B cell (primary cell): ENCODE results near the gene SERTAD4. TPM values are rescaled to one million over a fixed set of nuclear protein-coding genes. Genes with fewer than 3 reads are reported as not detected.

Source experiments
- ATAC-seq: fragments of 200-7000 bp; cut with Tn5 transposase; one replicate; pipeline ENCODE4 v1.10.0; 2021; ENCODE audit warnings: low read depth, mild to moderate bottlenecking, moderate number of reproducible peaks, moderate library complexity
- CTCF ChIA-PET: fragments of 350-600 bp; sonication (Branson Sonifier 250); formaldehyde crosslinking; loops from one replicate; lab custom pipeline; 2021; ENCODE audit warnings: antibody characterized with exemption, inconsistent platforms; lab: Charles Lee
- POLR2A ChIA-PET: fragments of 350-600 bp; sonication (Branson Sonifier 250); formaldehyde crosslinking; loops from one replicate; lab custom pipeline; 2021; ENCODE audit warnings: antibody characterized with exemption; lab: Charles Lee
- DNase-seq: peaks from one replicate; pipeline ENCODE4 v3.0.0; 2013
- H2AFZ ChIP-seq: 2 replicates; pipeline ENCODE4 v1.6.1; 2012; ENCODE audit warnings: mild to moderate bottlenecking, low read depth, low read length; ENCODE audit not compliant: insufficient read depth, poor library complexity, severe bottlenecking
- H3K27ac ChIP-seq, 2 donors: 1 replicate in 1 of 2; 2 replicates in 1 of 2; pipeline ENCODE4 v1.5.1; 2012 to 2013; ENCODE audit warnings: low read length in 2 of 2, mild to moderate bottlenecking in 2 of 2, moderate library complexity in 1 of 2
- H3K27me3 ChIP-seq, 4 experiments: fragments of 200-600 bp in 1 of 4; sonication (generic) in 1 of 4; replicated peaks in 1 of 4; 1 replicate in 2 of 4; 2 replicates in 2 of 4; pipeline versions ENCODE4 v1.6.1 to v1.7.0; 2013 to 2016; ENCODE audit warnings: low read length in 3 of 4, mild to moderate bottlenecking in 2 of 4, mixed read lengths in 1 of 4, moderate library complexity in 1 of 4; ENCODE audit not compliant: insufficient read depth in 4 of 4, control insufficient read depth in 3 of 4; ENCODE audit errors: control extremely low read depth in 1 of 4
- H3K36me3 ChIP-seq, 2 experiments: replicated peaks in 1 of 2; 1 replicate in 1 of 2; 2 replicates in 1 of 2; pipeline versions ENCODE4 v1.6.1 to v1.7.1; 2013; ENCODE audit warnings: low read length in 1 of 2; ENCODE audit not compliant: insufficient read depth in 2 of 2, control insufficient read depth in 1 of 2; ENCODE audit errors: control extremely low read depth in 1 of 2, extremely low read depth in 1 of 2
- H3K4me1 ChIP-seq, 2 donors: fragments of 200-600 bp in 1 of 2; sonication (generic) in 1 of 2; 1 replicate in 1 of 2; 2 replicates in 1 of 2; pipeline versions ENCODE4 v1.5.1 to v1.6.1; 2013 to 2017; ENCODE audit warnings: low read length in 2 of 2; ENCODE audit not compliant: control insufficient read depth in 2 of 2, insufficient read depth in 2 of 2
- H3K4me2 ChIP-seq: replicated peaks from 2 replicates; pipeline ENCODE3; 2012; ENCODE audit warnings: mild to moderate bottlenecking, low read depth, low read length; ENCODE audit not compliant: poor library complexity, severe bottlenecking
- H3K4me3 ChIP-seq, 5 experiments: fragments of 200-600 bp in 1 of 5; sonication (generic) in 1 of 5; 1 replicate in 3 of 5; 2 replicates in 2 of 5; pipeline versions ENCODE4 v1.5.1 to v1.7.0; 2011 to 2016; ENCODE audit warnings: low read length in 4 of 5, mild to moderate bottlenecking in 4 of 5, low read depth in 2 of 5, control low read depth in 1 of 5, moderate library complexity in 1 of 5; ENCODE audit not compliant: insufficient read depth in 1 of 5; ENCODE audit errors: control extremely low read depth in 1 of 5, extremely low read depth in 1 of 5
- H3K79me2 ChIP-seq: fragments of 200-600 bp; sonication (generic); one replicate; pipeline ENCODE4 v1.6.0; 2016; ENCODE audit warnings: low read length; ENCODE audit not compliant: control insufficient read depth, insufficient read depth
- H3K9ac ChIP-seq: fragments of 200-600 bp; sonication (generic); 2 replicates; pipeline ENCODE4 v1.6.1; 2017; ENCODE audit warnings: mild to moderate bottlenecking, low read length, moderate library complexity
- H3K9me3 ChIP-seq, 3 donors: one replicate each; pipeline versions ENCODE4 v1.6.1 to v1.7.1; 2013; ENCODE audit warnings: low read length in 2 of 3; ENCODE audit not compliant: control insufficient read depth in 2 of 3, insufficient read depth in 1 of 3; ENCODE audit errors: control extremely low read depth in 1 of 3
- H4K20me1 ChIP-seq: 2 replicates; pipeline ENCODE4 v1.6.0; 2012; ENCODE audit warnings: mild to moderate bottlenecking, low read length; ENCODE audit not compliant: insufficient read depth, control insufficient read depth, poor library complexity, severe bottlenecking
- H3K27ac Mint-ChIP-seq: one replicate; pipeline ENCODE4 v1.8.0; 2021; ENCODE audit warnings: mixed read lengths
- H3K27me3 Mint-ChIP-seq: one replicate; pipeline ENCODE4 v1.8.0; 2021; ENCODE audit warnings: mixed read lengths
- H3K4me1 Mint-ChIP-seq: one replicate; pipeline ENCODE4 v1.8.0; 2021; ENCODE audit warnings: mixed read lengths
- H3K4me3 Mint-ChIP-seq: one replicate; pipeline ENCODE4 v1.8.0; 2021; ENCODE audit warnings: mixed read lengths
- H3K9me3 Mint-ChIP-seq: one replicate; pipeline ENCODE4 v1.8.0; 2022; ENCODE audit warnings: mixed read lengths; ENCODE audit not compliant: insufficient read depth
- EZH2 ChIP-seq: IDR thresholded peaks from 2 replicates; pipeline ENCODE4 v1.6.1; 2012; ENCODE audit warnings: borderline replicate concordance, low read depth, mild to moderate bottlenecking, moderate library complexity, low read length; ENCODE audit not compliant: insufficient read depth, poor library complexity, severe bottlenecking
- whole genome bisulfite sequencing: methylation state at CpG from one replicate; pipeline ENCODE4 v1.1.5; 2013; ENCODE audit warnings: missing lambda C conversion rate; ENCODE audit not compliant: insufficient coverage; 5-methylcytosine and 5-hydroxymethylcytosine counted together
- intact Hi-C: fragments of 100-400 bp; cut with micrococcal nuclease; formaldehyde crosslinking; loops from one replicate; pipeline ENCODE4 v1.10.0; 2022
- polyA plus RNA-seq: library from polyadenylated mRNA; depleted of rRNA; stranded (reverse); fragments of >200 nt; gene quantifications from 2 replicates; pipeline ENCODE4 v1.2.3, GENCODE V29; 2012
- total RNA-seq, 2 donors: library from RNA; stranded (reverse); fragments of 120-200 nt in 1 of 2; gene quantifications; 1 replicate in 1 of 2; 2 replicates in 1 of 2; pipeline versions ENCODE4 v1.2.3 to v1.2.4, GENCODE V29; 2013 to 2022
- TF ChIP-seq, protein P1 (sequence below): fragments of 200-600 bp; IDR thresholded peaks from one replicate; pipeline ENCODE4 v1.8.0; 2022; ENCODE audit warnings: antibody characterized with exemption, mild to moderate bottlenecking

Gene SERTAD4
- total and polyA plus RNA-seq, 2 donors (not counting 1 experiment from before 2014, with no cell fraction given) = not detected

DNA sequence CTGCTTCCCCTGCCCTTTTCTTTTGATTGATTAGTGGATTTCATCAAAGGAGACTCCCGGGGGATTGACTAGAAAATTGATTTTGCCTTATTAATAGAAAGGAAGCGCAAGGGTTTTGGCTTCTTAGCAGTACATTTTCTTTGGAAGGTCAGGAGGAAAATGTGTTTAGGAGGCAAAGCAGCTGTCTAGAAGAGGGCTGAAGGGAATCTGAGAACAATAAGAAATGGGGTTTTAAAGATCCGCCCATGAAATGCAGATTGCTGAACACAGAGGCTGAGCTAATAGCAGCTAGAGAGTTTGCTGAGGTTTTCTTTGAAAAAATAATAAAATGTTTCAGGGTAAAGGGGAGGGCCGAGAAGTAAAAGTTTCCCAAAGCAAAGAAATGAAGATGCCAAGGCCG, 4.9 kb downstream of the SERTAD4 start:
- no peak overlapping the region for H2AFZ ChIP-seq
- ATAC-seq (no peak), DNase-seq (no peak)
- H3K4me2 ChIP-seq = no peak overlapping the region
- Mint-ChIP-seq H3K4me3 (no peak overlapping the region), H3K27me3 (peaks cover 62% of the 10 kb centered on the region), H3K4me1 (peaks cover 13% of the 10 kb centered on the region), H3K27ac (no peak overlapping the region), H3K9me3 (no peaks in the 10 kb centered on the region)
- intact Hi-C loops = no loop called here
- H3K27me3 ChIP-seq = peaks cover 0 to 44% (median 32%) of the 10 kb centered on the region in 4 experiments
- no peaks in the 10 kb centered on the region for H3K36me3 ChIP-seq
- peaks cover 11 to 15% of the 10 kb centered on the region in 2 donors for H3K4me1 ChIP-seq
- ChIA-PET POLR2A (no interaction called here), CTCF (no interaction called here)
- no peak overlapping the region for H3K9ac ChIP-seq
- no peaks in the 10 kb centered on the region for H3K9me3 ChIP-seq
- H3K79me2 ChIP-seq = no peaks in the 10 kb centered on the region
- no peak overlapping the region for H3K27ac ChIP-seq
- H3K4me3 ChIP-seq = no peak overlapping the region
- 61% methylated on average over 5 of the region's 5 CpGs for WGBS
- H4K20me1 ChIP-seq = no peaks in the 10 kb centered on the region
- TF ChIP-seq, protein P1, sequence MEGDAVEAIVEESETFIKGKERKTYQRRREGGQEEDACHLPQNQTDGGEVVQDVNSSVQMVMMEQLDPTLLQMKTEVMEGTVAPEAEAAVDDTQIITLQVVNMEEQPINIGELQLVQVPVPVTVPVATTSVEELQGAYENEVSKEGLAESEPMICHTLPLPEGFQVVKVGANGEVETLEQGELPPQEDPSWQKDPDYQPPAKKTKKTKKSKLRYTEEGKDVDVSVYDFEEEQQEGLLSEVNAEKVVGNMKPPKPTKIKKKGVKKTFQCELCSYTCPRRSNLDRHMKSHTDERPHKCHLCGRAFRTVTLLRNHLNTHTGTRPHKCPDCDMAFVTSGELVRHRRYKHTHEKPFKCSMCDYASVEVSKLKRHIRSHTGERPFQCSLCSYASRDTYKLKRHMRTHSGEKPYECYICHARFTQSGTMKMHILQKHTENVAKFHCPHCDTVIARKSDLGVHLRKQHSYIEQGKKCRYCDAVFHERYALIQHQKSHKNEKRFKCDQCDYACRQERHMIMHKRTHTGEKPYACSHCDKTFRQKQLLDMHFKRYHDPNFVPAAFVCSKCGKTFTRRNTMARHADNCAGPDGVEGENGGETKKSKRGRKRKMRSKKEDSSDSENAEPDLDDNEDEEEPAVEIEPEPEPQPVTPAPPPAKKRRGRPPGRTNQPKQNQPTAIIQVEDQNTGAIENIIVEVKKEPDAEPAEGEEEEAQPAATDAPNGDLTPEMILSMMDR = no peak

- no peaks in the 10 kb centered on the region for H4K20me1 ChIP-seq
- H3K4me2 ChIP-seq = no peak overlapping the region
- no peaks in the 10 kb centered on the region for H3K36me3 ChIP-seq
- intact Hi-C loops = no loop called here
- H3K27ac Mint-ChIP-seq = no peak overlapping the region
- peaks cover 0 to 43% (median 33%) of the 10 kb centered on the region in 4 experiments for H3K27me3 ChIP-seq
- H3K4me3 Mint-ChIP-seq = no peak overlapping the region
- H3K4me1 Mint-ChIP-seq = peaks cover 12% of the 10 kb centered on the region
- H3K4me1 ChIP-seq = peaks cover 11 to 14% of the 10 kb centered on the region in 2 donors
- WGBS = 89% methylated on average over 5 of the region's 8 CpGs
- H3K79me2 ChIP-seq = no peaks in the 10 kb centered on the region
- no peak overlapping the region for H3K27ac ChIP-seq
- H3K9me3 Mint-ChIP-seq = no peaks in the 10 kb centered on the region
- no peaks in the 10 kb centered on the region for H3K9me3 ChIP-seq
- no peak overlapping the region for H2AFZ ChIP-seq
- ChIA-PET CTCF (no interaction called here), POLR2A (no interaction called here)
- no peak for ATAC-seq
- H3K9ac ChIP-seq = no peak overlapping the region
- TF ChIP-seq EZH2 = no peak
- H3K27me3 Mint-ChIP-seq = peaks cover 66% of the 10 kb centered on the region
- no peak for DNase-seq
- H3K4me3 ChIP-seq = no peak overlapping the region
Measured at GRCh38 chr1:210237981-210238380, 5.4 kb downstream of the SERTAD4 start.
